Measurements from ENCODE around the gene SNX21.
"Not testable (repeated sequence)": the region's sequence is repeated elsewhere in the genome, so short reads cannot be mapped to it uniquely, and the experiment has no call there.

Gene SNX21

GRCh38 chr20:45863543-45864470 is 30.2 kb downstream of the SNX21 start:
- Histone ChIP-seq H3K4me1 (ENCODE audit: control insufficient read depth, insufficient read depth, low read length, unreplicated experiment) (peaks cover 22% of the 10 kb centered on the region), H3K4me3 (ENCODE audit: low read depth, low read length) (no peak overlapping the region), H3K27me3 (ENCODE audit: insufficient read depth, low read length) (no peaks in the 10 kb centered on the region), H3K27ac (ENCODE audit: low read depth, low read length) (no peak overlapping the region), H2AFZ (ENCODE audit: low read length, unreplicated experiment) (no peak overlapping the region), H3K79me2 (ENCODE audit: control insufficient read depth, insufficient read depth, low read length, unreplicated experiment) (no peaks in the 10 kb centered on the region), H3K36me3 (ENCODE audit: insufficient read depth, low read length) (no peaks in the 10 kb centered on the region)

- H3K79me2 ChIP-seq (ENCODE audit: control insufficient read depth, insufficient read depth, low read length, unreplicated experiment): no peaks in the 10 kb centered on the region
- no peaks in the 10 kb centered on the region for H3K36me3 ChIP-seq (ENCODE audit: insufficient read depth, low read length)
- peaks cover 13% of the 10 kb centered on the region for H3K4me1 ChIP-seq (ENCODE audit: control insufficient read depth, insufficient read depth, low read length, unreplicated experiment)
- no peak overlapping the region for H3K27ac ChIP-seq (ENCODE audit: low read depth, low read length)
- no peaks in the 10 kb centered on the region for H3K27me3 ChIP-seq (ENCODE audit: insufficient read depth, low read length)
- no peak overlapping the region for H3K4me3 ChIP-seq (ENCODE audit: low read depth, low read length)
- no peak overlapping the region for H2AFZ ChIP-seq (ENCODE audit: low read length, unreplicated experiment)
Measured at GRCh38 chr20:45866454-45866853, 32.9 kb downstream of the SNX21 start.

GRCh38 chr20:45867136-45867818 is 33.7 kb downstream of the SNX21 start:
- H3K4me3 ChIP-seq (ENCODE audit: low read depth, low read length): no peak overlapping the region
- no peaks in the 10 kb centered on the region for H3K79me2 ChIP-seq (ENCODE audit: control insufficient read depth, insufficient read depth, low read length, unreplicated experiment)
- peak overlapping the region; percentile 13 for H2AFZ ChIP-seq (ENCODE audit: low read length, unreplicated experiment)
- no peaks in the 10 kb centered on the region for H3K36me3 ChIP-seq (ENCODE audit: insufficient read depth, low read length)
- H3K27me3 ChIP-seq (ENCODE audit: insufficient read depth, low read length): no peaks in the 10 kb centered on the region
- peaks cover 13% of the 10 kb centered on the region for H3K4me1 ChIP-seq (ENCODE audit: control insufficient read depth, insufficient read depth, low read length, unreplicated experiment)
- peak overlapping the region; percentile 76 for H3K27ac ChIP-seq (ENCODE audit: low read depth, low read length)

GRCh38 chr20:45867819-45868176 is 34.2 kb downstream of the SNX21 start:
- Histone ChIP-seq H3K36me3 (ENCODE audit: insufficient read depth, low read length) (no peaks in the 10 kb centered on the region), H3K27me3 (ENCODE audit: insufficient read depth, low read length) (no peaks in the 10 kb centered on the region), H2AFZ (ENCODE audit: low read length, unreplicated experiment) (peak overlapping the region; percentile 13), H3K4me3 (ENCODE audit: low read depth, low read length) (no peak overlapping the region), H3K27ac (ENCODE audit: low read depth, low read length) (peak overlapping the region; percentile 76), H3K79me2 (ENCODE audit: control insufficient read depth, insufficient read depth, low read length, unreplicated experiment) (no peaks in the 10 kb centered on the region), H3K4me1 (ENCODE audit: control insufficient read depth, insufficient read depth, low read length, unreplicated experiment) (peaks cover 13% of the 10 kb centered on the region)

- Histone ChIP-seq H3K4me3 (ENCODE audit: low read depth, low read length) (no peak overlapping the region), H3K36me3 (ENCODE audit: insufficient read depth, low read length) (no peaks in the 10 kb centered on the region), H3K27ac (ENCODE audit: low read depth, low read length) (no peak overlapping the region), H3K27me3 (ENCODE audit: insufficient read depth, low read length) (no peaks in the 10 kb centered on the region), H3K79me2 (ENCODE audit: control insufficient read depth, insufficient read depth, low read length, unreplicated experiment) (no peaks in the 10 kb centered on the region), H2AFZ (ENCODE audit: low read length, unreplicated experiment) (no peak overlapping the region), H3K4me1 (ENCODE audit: control insufficient read depth, insufficient read depth, low read length, unreplicated experiment) (peaks cover 7% of the 10 kb centered on the region)
Measured at GRCh38 chr20:45872626-45873025, 39.0 kb downstream of the SNX21 start.

GRCh38 chr20:45873409-45874103 is 40.0 kb downstream of the SNX21 start:
- no peaks in the 10 kb centered on the region for H3K4me1 ChIP-seq (ENCODE audit: control insufficient read depth, insufficient read depth, low read length, unreplicated experiment)
- no peak overlapping the region for H2AFZ ChIP-seq (ENCODE audit: low read length, unreplicated experiment)
- H3K27ac ChIP-seq (ENCODE audit: low read depth, low read length): no peak overlapping the region
- H3K4me3 ChIP-seq (ENCODE audit: low read depth, low read length): no peak overlapping the region
- no peaks in the 10 kb centered on the region for H3K27me3 ChIP-seq (ENCODE audit: insufficient read depth, low read length)
- no peaks in the 10 kb centered on the region for H3K36me3 ChIP-seq (ENCODE audit: insufficient read depth, low read length)
- no peaks in the 10 kb centered on the region for H3K79me2 ChIP-seq (ENCODE audit: control insufficient read depth, insufficient read depth, low read length, unreplicated experiment)

- not testable (repeated sequence) for H3K27me3 ChIP-seq (ENCODE audit: insufficient read depth, low read length); H3K4me1 ChIP-seq (ENCODE audit: control insufficient read depth, insufficient read depth, low read length, unreplicated experiment); H3K27ac ChIP-seq (ENCODE audit: low read depth, low read length); H3K4me3 ChIP-seq (ENCODE audit: low read depth, low read length); H3K79me2 ChIP-seq (ENCODE audit: control insufficient read depth, insufficient read depth, low read length, unreplicated experiment); H3K36me3 ChIP-seq (ENCODE audit: insufficient read depth, low read length); H2AFZ ChIP-seq (ENCODE audit: low read length, unreplicated experiment)
Measured at GRCh38 chr20:45874104-45874481, 40.5 kb downstream of the SNX21 start.

GRCh38 chr20:45874576-45874975 is 41.0 kb downstream of the SNX21 start:
- Histone ChIP-seq H3K4me3 (ENCODE audit: low read depth, low read length) (no peak overlapping the region), H3K79me2 (ENCODE audit: control insufficient read depth, insufficient read depth, low read length, unreplicated experiment) (no peaks in the 10 kb centered on the region), H3K36me3 (ENCODE audit: insufficient read depth, low read length) (no peaks in the 10 kb centered on the region), H2AFZ (ENCODE audit: low read length, unreplicated experiment) (no peak overlapping the region), H3K27me3 (ENCODE audit: insufficient read depth, low read length) (no peaks in the 10 kb centered on the region), H3K4me1 (ENCODE audit: control insufficient read depth, insufficient read depth, low read length, unreplicated experiment) (no peaks in the 10 kb centered on the region), H3K27ac (ENCODE audit: low read depth, low read length) (no peak overlapping the region)

GRCh38 chr20:45878076-45878761 is 44.6 kb downstream of the SNX21 start:
- no peaks in the 10 kb centered on the region for H3K4me1 ChIP-seq (ENCODE audit: control insufficient read depth, insufficient read depth, low read length, unreplicated experiment)
- H3K4me3 ChIP-seq (ENCODE audit: low read depth, low read length): no peak overlapping the region
- no peak overlapping the region for H3K27ac ChIP-seq (ENCODE audit: low read depth, low read length)
- H2AFZ ChIP-seq (ENCODE audit: low read length, unreplicated experiment): no peak overlapping the region
- peaks cover 5% of the 10 kb centered on the region; the same call in 1 of the 2 replicates for H3K36me3 ChIP-seq (ENCODE audit: insufficient read depth, low read length)
- no peaks in the 10 kb centered on the region for H3K27me3 ChIP-seq (ENCODE audit: insufficient read depth, low read length)
- peaks cover 12% of the 10 kb centered on the region for H3K79me2 ChIP-seq (ENCODE audit: control insufficient read depth, insufficient read depth, low read length, unreplicated experiment)

Data from ACC112 (cell line).